PFSK-1 (cell line): ENCODE data around the gene CDC45.

Experiments
- POLR2AphosphoS5 ChIP-seq: IDR thresholded peaks from 2 replicates; pipeline ENCODE4 v1.6.1; 2012; ENCODE audit warnings: low read depth, mild to moderate bottlenecking, control low read depth, low read length, moderate library complexity
- REST ChIP-seq, 2 experiments: IDR thresholded peaks; 2 replicates each; pipeline versions ENCODE4 v1.6.1 to v1.8.0; 2011 to 2012; ENCODE audit warnings: low read depth in 2 of 2, low read length in 2 of 2, control low read depth in 1 of 2, inconsistent platforms in 1 of 2, mild to moderate bottlenecking in 1 of 2, moderate library complexity in 1 of 2; ENCODE audit not compliant: insufficient read depth in 1 of 2
- SIN3A ChIP-seq: IDR thresholded peaks from 2 replicates; pipeline ENCODE4 v1.6.1; 2012; ENCODE audit warnings: mild to moderate bottlenecking, low read length, moderate library complexity, borderline replicate concordance; ENCODE audit not compliant: insufficient read depth
- TAF1 ChIP-seq: IDR thresholded peaks from 2 replicates; pipeline ENCODE4 v1.6.1; 2012; ENCODE audit warnings: low read length, control low read depth, borderline replicate concordance; ENCODE audit not compliant: insufficient read depth

- TF ChIP-seq POLR2AphosphoS5 (no peak), TAF1 (no peak), SIN3A (no peak), REST (IDR thresholded peaks at IDR 0.05; ENCODE audit: insufficient read depth in 1 of 2, low read depth in 2 of 2, low read length in 2 of 2) (no peak)
Measured at GRCh38 chr22:19464546-19464945, 15.2 kb upstream of the CDC45 start.
